Measurements from ENCODE around the gene ZNF124.

DNA sequence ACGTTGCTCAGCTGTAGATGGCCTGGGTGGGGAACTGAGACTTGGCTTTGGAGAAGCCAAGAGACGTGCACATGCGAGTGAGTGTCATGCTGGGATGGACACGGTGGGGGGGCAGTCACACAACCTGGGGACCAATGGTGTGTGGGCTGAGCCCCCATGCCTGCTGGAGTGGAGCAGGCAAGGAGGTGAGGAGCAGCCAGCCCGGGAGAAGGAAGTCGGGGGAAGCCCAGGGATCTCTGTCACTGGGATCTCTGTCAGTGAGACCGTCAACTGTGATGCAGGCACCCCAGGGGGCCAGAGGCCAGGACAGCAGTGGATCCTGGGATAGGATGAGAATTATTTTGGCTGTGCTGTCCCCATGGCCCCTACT, 56.7 kb downstream of the ZNF124 start:
- TF ChIP-seq, protein P1, sequence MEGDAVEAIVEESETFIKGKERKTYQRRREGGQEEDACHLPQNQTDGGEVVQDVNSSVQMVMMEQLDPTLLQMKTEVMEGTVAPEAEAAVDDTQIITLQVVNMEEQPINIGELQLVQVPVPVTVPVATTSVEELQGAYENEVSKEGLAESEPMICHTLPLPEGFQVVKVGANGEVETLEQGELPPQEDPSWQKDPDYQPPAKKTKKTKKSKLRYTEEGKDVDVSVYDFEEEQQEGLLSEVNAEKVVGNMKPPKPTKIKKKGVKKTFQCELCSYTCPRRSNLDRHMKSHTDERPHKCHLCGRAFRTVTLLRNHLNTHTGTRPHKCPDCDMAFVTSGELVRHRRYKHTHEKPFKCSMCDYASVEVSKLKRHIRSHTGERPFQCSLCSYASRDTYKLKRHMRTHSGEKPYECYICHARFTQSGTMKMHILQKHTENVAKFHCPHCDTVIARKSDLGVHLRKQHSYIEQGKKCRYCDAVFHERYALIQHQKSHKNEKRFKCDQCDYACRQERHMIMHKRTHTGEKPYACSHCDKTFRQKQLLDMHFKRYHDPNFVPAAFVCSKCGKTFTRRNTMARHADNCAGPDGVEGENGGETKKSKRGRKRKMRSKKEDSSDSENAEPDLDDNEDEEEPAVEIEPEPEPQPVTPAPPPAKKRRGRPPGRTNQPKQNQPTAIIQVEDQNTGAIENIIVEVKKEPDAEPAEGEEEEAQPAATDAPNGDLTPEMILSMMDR (IDR thresholded peaks at IDR 0.05) = no peak
- no peak for TF ChIP-seq POLR2A (IDR thresholded peaks at IDR 0.05)

Data from lower leg skin (tissue), 3 donors.